Measurements from ENCODE around the gene RET. TPM values are rescaled to one million over a fixed set of nuclear protein-coding genes. Genes with fewer than 3 reads are reported as not detected.

Gene RET
- total and polyA plus RNA-seq, 2 of the 13 experiments (the other 11 are each of a cell fraction or from before 2014, with no cell fraction given) = 0.02 TPM; not detected in 1

- H3K27ac ChIP-seq (ENCODE audit: extremely low read length, insufficient read depth, low read length) = peak overlapping the region; percentile 58
- WGBS (ENCODE audit: low lambda C conversion rate) = 49% methylated on average over 27 of the region's 27 CpGs
- intact Hi-C loops (cut with micrococcal nuclease; ENCODE audit: unreplicated experiment) = no loop called here
- CTCF ChIA-PET (ENCODE audit: low intra/inter-chr PET ratio, low total read pairs) = no interaction called here
- no TSS peak for BruUV-seq (replicated peaks)
- DNase-seq (ENCODE audit: low spot score) = no peak
- peaks cover 21% of the 10 kb centered on the region for H3K79me2 ChIP-seq (ENCODE audit: insufficient read depth, low read length)
- POLR2A ChIA-PET = no interaction called here
- peak overlapping the region; percentile 69 for H3K9ac ChIP-seq (ENCODE audit: insufficient read depth, low read depth, low read length)
- ATAC-seq = no peak; the same call in 2 of the 3 replicates
- H3K9me3 ChIP-seq (ENCODE audit: low read length) = no peaks in the 10 kb centered on the region
- no peaks in the 10 kb centered on the region for H4K20me1 ChIP-seq (ENCODE audit: insufficient read depth, low read length)
- in situ Hi-C loops (cut with HindIII; ENCODE audit: extremely low pct_ligation_motif_present, low pct_unique_long_range_greater_than_20kb) = no loop called here
- H3K4me1 ChIP-seq (ENCODE audit: insufficient read depth, low read length) = peaks cover 33% of the 10 kb centered on the region
- H3K4me2 ChIP-seq (ENCODE audit: low read depth, low read length) = peak overlapping the region; percentile 70
- no peak overlapping the region for H2AFZ ChIP-seq (ENCODE audit: low read length)
- FAIRE-seq = no peak
- peaks cover 0 to 4% of the 10 kb centered on the region in 2 experiments; a peak in 2 of 5 replicates for H3K27me3 ChIP-seq (ENCODE audit: control insufficient read depth in 1 of 2, insufficient read depth in 2 of 2, low read length in 2 of 2)
- peak overlapping the region; percentile 89 to 95 (median 92) for H3K4me3 ChIP-seq (replicated peaks in 1 of 3; ENCODE audit: insufficient read depth in 1 of 3, low read depth in 2 of 3, low read length in 3 of 3)
- H3K36me3 ChIP-seq (replicated peaks in 1 of 2; ENCODE audit: control insufficient read depth in 1 of 2, insufficient read depth in 2 of 2, low read length in 2 of 2) = no peaks in the 10 kb centered on the region
- TF ChIP-seq CTCF (CRISPR knock-in tag; IDR thresholded peaks at IDR 0.05) = no peak
- TF ChIP-seq ATRX (CRISPR knock-in tag; IDR thresholded peaks at IDR 0.05; ENCODE audit: borderline replicate concordance) = no peak
- TF ChIP-seq, protein P1, sequence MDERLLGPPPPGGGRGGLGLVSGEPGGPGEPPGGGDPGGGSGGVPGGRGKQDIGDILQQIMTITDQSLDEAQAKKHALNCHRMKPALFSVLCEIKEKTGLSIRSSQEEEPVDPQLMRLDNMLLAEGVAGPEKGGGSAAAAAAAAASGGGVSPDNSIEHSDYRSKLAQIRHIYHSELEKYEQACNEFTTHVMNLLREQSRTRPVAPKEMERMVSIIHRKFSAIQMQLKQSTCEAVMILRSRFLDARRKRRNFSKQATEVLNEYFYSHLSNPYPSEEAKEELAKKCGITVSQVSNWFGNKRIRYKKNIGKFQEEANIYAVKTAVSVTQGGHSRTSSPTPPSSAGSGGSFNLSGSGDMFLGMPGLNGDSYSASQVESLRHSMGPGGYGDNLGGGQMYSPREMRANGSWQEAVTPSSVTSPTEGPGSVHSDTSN (CRISPR knock-in tag; IDR thresholded peaks at IDR 0.05) = no peak
- TF ChIP-seq, protein P2, sequence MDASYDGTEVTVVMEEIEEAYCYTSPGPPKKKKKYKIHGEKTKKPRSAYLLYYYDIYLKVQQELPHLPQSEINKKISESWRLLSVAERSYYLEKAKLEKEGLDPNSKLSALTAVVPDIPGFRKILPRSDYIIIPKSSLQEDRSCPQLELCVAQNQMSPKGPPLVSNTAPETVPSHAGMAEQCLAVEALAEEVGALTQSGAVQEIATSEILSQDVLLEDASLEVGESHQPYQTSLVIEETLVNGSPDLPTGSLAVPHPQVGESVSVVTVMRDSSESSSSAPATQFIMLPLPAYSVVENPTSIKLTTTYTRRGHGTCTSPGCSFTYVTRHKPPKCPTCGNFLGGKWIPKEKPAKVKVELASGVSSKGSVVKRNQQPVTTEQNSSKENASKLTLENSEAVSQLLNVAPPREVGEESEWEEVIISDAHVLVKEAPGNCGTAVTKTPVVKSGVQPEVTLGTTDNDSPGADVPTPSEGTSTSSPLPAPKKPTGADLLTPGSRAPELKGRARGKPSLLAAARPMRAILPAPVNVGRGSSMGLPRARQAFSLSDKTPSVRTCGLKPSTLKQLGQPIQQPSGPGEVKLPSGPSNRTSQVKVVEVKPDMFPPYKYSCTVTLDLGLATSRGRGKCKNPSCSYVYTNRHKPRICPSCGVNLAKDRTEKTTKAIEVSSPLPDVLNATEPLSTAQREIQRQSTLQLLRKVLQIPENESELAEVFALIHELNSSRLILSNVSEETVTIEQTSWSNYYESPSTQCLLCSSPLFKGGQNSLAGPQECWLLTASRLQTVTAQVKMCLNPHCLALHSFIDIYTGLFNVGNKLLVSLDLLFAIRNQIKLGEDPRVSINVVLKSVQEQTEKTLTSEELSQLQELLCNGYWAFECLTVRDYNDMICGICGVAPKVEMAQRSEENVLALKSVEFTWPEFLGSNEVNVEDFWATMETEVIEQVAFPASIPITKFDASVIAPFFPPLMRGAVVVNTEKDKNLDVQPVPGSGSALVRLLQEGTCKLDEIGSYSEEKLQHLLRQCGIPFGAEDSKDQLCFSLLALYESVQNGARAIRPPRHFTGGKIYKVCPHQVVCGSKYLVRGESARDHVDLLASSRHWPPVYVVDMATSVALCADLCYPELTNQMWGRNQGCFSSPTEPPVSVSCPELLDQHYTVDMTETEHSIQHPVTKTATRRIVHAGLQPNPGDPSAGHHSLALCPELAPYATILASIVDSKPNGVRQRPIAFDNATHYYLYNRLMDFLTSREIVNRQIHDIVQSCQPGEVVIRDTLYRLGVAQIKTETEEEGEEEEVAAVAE (CRISPR knock-in tag; IDR thresholded peaks at IDR 0.05; ENCODE audit: borderline replicate concordance) = no peak
- no peak for TF ChIP-seq RARG (CRISPR knock-in tag; IDR thresholded peaks at IDR 0.05; ENCODE audit: low read depth)
- TF ChIP-seq TFDP1 (CRISPR knock-in tag; IDR thresholded peaks at IDR 0.05; ENCODE audit: borderline replicate concordance) = no peak
- peak; percentile 56; the same call in 1 of the 2 replicates for TF ChIP-seq ZNF460 (CRISPR knock-in tag; IDR thresholded peaks at IDR 0.05; ENCODE audit: borderline replicate concordance)
- TF ChIP-seq GLMP (CRISPR knock-in tag; IDR thresholded peaks at IDR 0.05; ENCODE audit: borderline replicate concordance) = no peak
- TF ChIP-seq, protein P3, sequence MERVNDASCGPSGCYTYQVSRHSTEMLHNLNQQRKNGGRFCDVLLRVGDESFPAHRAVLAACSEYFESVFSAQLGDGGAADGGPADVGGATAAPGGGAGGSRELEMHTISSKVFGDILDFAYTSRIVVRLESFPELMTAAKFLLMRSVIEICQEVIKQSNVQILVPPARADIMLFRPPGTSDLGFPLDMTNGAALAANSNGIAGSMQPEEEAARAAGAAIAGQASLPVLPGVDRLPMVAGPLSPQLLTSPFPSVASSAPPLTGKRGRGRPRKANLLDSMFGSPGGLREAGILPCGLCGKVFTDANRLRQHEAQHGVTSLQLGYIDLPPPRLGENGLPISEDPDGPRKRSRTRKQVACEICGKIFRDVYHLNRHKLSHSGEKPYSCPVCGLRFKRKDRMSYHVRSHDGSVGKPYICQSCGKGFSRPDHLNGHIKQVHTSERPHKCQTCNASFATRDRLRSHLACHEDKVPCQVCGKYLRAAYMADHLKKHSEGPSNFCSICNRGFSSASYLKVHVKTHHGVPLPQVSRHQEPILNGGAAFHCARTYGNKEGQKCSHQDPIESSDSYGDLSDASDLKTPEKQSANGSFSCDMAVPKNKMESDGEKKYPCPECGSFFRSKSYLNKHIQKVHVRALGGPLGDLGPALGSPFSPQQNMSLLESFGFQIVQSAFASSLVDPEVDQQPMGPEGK (CRISPR knock-in tag; IDR thresholded peaks at IDR 0.05) = peak; percentile 18; the same call in 1 of the 2 replicates
- no peak for TF ChIP-seq ZNF263 (CRISPR knock-in tag; IDR thresholded peaks at IDR 0.05)
- TF ChIP-seq GATAD2A (CRISPR knock-in tag; IDR thresholded peaks at IDR 0.05) = 0 out of 2 replicates have a peak, but pooled peaks have one; percentile 18
Measured at GRCh38 chr10:43136995-43137716, 60.3 kb downstream of the RET start.

Measured in HepG2 (cell line).